HEK293 (cell line): Measurements from ENCODE around the gene PRPF8.
A peak's percentile ranks its signal among the peaks of the same experiment; 100 is the strongest.

Source experiments
- CTCF ChIA-PET: fragments of 350-600 bp; formaldehyde crosslinking; extraction: SDS; loops from one replicate; lab custom pipeline; 2021; ENCODE audit warnings: antibody characterized with exemption; lab: Yijun Ruan, JAX
- POLR2A ChIA-PET: fragments of 300-600 bp; formaldehyde crosslinking; extraction: SDS; loops from one replicate; lab custom pipeline; 2020; ENCODE audit warnings: antibody characterized with exemption, inconsistent platforms; lab: Yijun Ruan, JAX
- H3K27ac ChIP-seq: fragments of 200-500 bp; sonication (Bioruptor generic); 2 replicates; pipeline ENCODE4 v1.5.1; 2014; ENCODE audit warnings: low read depth, low read length, control low read depth, inconsistent platforms; ENCODE audit errors: extremely low read depth
- H3K36me3 ChIP-seq, 2 experiments: fragments of 200-500 bp in 1 of 2; sonication (Bioruptor generic) in 1 of 2; 1 replicate in 1 of 2; 2 replicates in 1 of 2; pipeline ENCODE4 v1.5.1; 2014 to 2017; ENCODE audit warnings: inconsistent platforms in 2 of 2, low read length in 2 of 2; ENCODE audit not compliant: control insufficient read depth in 2 of 2, insufficient read depth in 1 of 2
- H3K4me1 ChIP-seq: fragments of 200-500 bp; sonication (Bioruptor generic); 2 replicates; pipeline ENCODE4 v1.5.1; 2014; ENCODE audit warnings: mild to moderate bottlenecking, low read length, inconsistent platforms; ENCODE audit not compliant: control insufficient read depth, insufficient read depth
- H3K4me3 ChIP-seq: 2 replicates; pipeline ENCODE4 v1.5.1; 2011; ENCODE audit warnings: low read depth, mild to moderate bottlenecking, control low read depth, low read length, moderate library complexity
- H3K9me3 ChIP-seq: fragments of 200-500 bp; sonication (Bioruptor generic); 2 replicates; pipeline ENCODE4 v1.5.1; 2014; ENCODE audit warnings: low read depth, low read length, inconsistent platforms; ENCODE audit not compliant: control insufficient read depth, insufficient read depth
- BCL11A ChIP-seq: fragments of 450-650 bp; formaldehyde crosslinking; IDR thresholded peaks from 2 replicates; pipeline ENCODE4 v1.5.1; 2016; ENCODE audit warnings: low read depth, missing biosample characterization, missing genetic modification characterization
- GLIS1 ChIP-seq: fragments of 450-650 bp; formaldehyde crosslinking; IDR thresholded peaks from 2 replicates; pipeline ENCODE4 v1.5.1; 2016; ENCODE audit warnings: missing biosample characterization, missing genetic modification characterization
- GLIS2 ChIP-seq: fragments of 450-650 bp; formaldehyde crosslinking; IDR thresholded peaks from 2 replicates; pipeline ENCODE4 v1.5.1; 2016; ENCODE audit warnings: missing biosample characterization, missing genetic modification characterization
- PATZ1 ChIP-seq: fragments of 450-650 bp; formaldehyde crosslinking; IDR thresholded peaks from 2 replicates; pipeline ENCODE4 v1.5.1; 2016; ENCODE audit warnings: missing biosample characterization, missing genetic modification characterization
- ZBTB26 ChIP-seq: fragments of 450-650 bp; formaldehyde crosslinking; optimal IDR thresholded peaks from 2 replicates; pipeline ENCODE3; 2016; ENCODE audit warnings: missing biosample characterization, mild to moderate bottlenecking, missing genetic modification characterization
- ZBTB44 ChIP-seq: fragments of 450-650 bp; IDR thresholded peaks from 2 replicates; pipeline ENCODE4 v1.5.1; 2018; ENCODE audit warnings: missing biosample characterization, mild to moderate bottlenecking, missing genetic modification characterization
- ZFP69B ChIP-seq: fragments of 450-650 bp; formaldehyde crosslinking; IDR thresholded peaks from 2 replicates; pipeline ENCODE4 v1.5.1; 2016; ENCODE audit warnings: missing biosample characterization, missing genetic modification characterization
- ZIC2 ChIP-seq: fragments of 450-650 bp; formaldehyde crosslinking; IDR thresholded peaks from 2 replicates; pipeline ENCODE4 v1.5.1; 2016; ENCODE audit warnings: missing biosample characterization, missing genetic modification characterization
- ZNF18 ChIP-seq: fragments of 450-650 bp; formaldehyde crosslinking; IDR thresholded peaks from 2 replicates; pipeline ENCODE4 v1.5.1; 2016; ENCODE audit warnings: missing biosample characterization, missing genetic modification characterization
- ZNF223 ChIP-seq: fragments of 450-650 bp; formaldehyde crosslinking; IDR thresholded peaks from 2 replicates; pipeline ENCODE4 v1.5.1; 2016; ENCODE audit warnings: missing biosample characterization, missing genetic modification characterization
- ZNF335 ChIP-seq: fragments of 450-650 bp; formaldehyde crosslinking; conservative IDR thresholded peaks from 2 replicates; pipeline ENCODE4 v1.5.1; 2016; ENCODE audit warnings: missing biosample characterization, missing genetic modification characterization
- ZNF449 ChIP-seq: fragments of 450-650 bp; formaldehyde crosslinking; IDR thresholded peaks from 2 replicates; pipeline ENCODE4 v1.5.1; 2017; ENCODE audit warnings: missing biosample characterization, mild to moderate bottlenecking, missing genetic modification characterization, moderate library complexity
- ZNF514 ChIP-seq: fragments of 450-650 bp; formaldehyde crosslinking; IDR thresholded peaks from 2 replicates; pipeline ENCODE4 v1.5.1; 2016; ENCODE audit warnings: missing biosample characterization, missing genetic modification characterization
- ZNF544 ChIP-seq: fragments of 450-650 bp; formaldehyde crosslinking; IDR thresholded peaks from 2 replicates; pipeline ENCODE4 v1.5.0; 2017; ENCODE audit warnings: missing biosample characterization, missing genetic modification characterization
- ZNF596 ChIP-seq: fragments of 450-650 bp; IDR thresholded peaks from 2 replicates; pipeline ENCODE4 v1.5.0; 2018; ENCODE audit warnings: missing biosample characterization, mild to moderate bottlenecking, missing genetic modification characterization, moderate library complexity
- ZNF600 ChIP-seq: fragments of 450-650 bp; formaldehyde crosslinking; IDR thresholded peaks from 2 replicates; pipeline ENCODE4 v1.5.1; 2016; ENCODE audit warnings: missing biosample characterization, missing genetic modification characterization
- ZNF645 ChIP-seq: fragments of 450-650 bp; formaldehyde crosslinking; IDR thresholded peaks from 2 replicates; pipeline ENCODE4; 2016; ENCODE audit warnings: missing biosample characterization, missing genetic modification characterization
- ZNF837 ChIP-seq: fragments of 450-650 bp; formaldehyde crosslinking; IDR thresholded peaks from 2 replicates; pipeline ENCODE4 v1.5.1; 2016; ENCODE audit warnings: missing biosample characterization, missing genetic modification characterization
- ZSCAN16 ChIP-seq: fragments of 450-650 bp; formaldehyde crosslinking; IDR thresholded peaks from 2 replicates; pipeline ENCODE4 v1.5.1; 2016; ENCODE audit warnings: missing biosample characterization, missing genetic modification characterization

Gene PRPF8

GRCh38 chr17:1725642-1726511 lies 41.2 kb upstream of the PRPF8 start:
- Histone ChIP-seq H3K4me1 (no peaks in the 10 kb centered on the region), H3K4me3 (no peak overlapping the region), H3K9me3 (no peaks in the 10 kb centered on the region), H3K27ac (no peak overlapping the region), H3K36me3 (peaks cover 0 to 30% of the 10 kb centered on the region in 2 experiments; a peak in 2 of 3 replicates)
- ChIA-PET POLR2A (interaction anchor here (1.3 to 2.4 kb wide), 2 partner anchors 9 to 31 kb away, joined by 4 to 8 read pairs; no protein-coding TSS in a partner anchor), CTCF (interaction anchor here (0.6 to 8.4 kb wide), 5 partner anchors 12 to 113 kb away, joined by 3 to 104 read pairs (median 3); no protein-coding TSS in a partner anchor)
- TF ChIP-seq PATZ1 (tag by site-specific recombination), result no peak
- no peak for TF ChIP-seq ZNF645 (tag by site-specific recombination)
- TF ChIP-seq ZNF596 (tag by site-specific recombination), result no peak
- no peak for TF ChIP-seq ZNF223
- TF ChIP-seq ZNF514, result no peak
- TF ChIP-seq ZNF837 (tag by site-specific recombination), result no peak
- TF ChIP-seq ZNF600 (tag by site-specific recombination), result no peak
- TF ChIP-seq ZSCAN16 (tag by site-specific recombination), result no peak
- no peak for TF ChIP-seq ZNF18 (tag by site-specific recombination)

- Histone ChIP-seq H3K4me1 (no peaks in the 10 kb centered on the region), H3K36me3 (peaks cover 0 to 30% of the 10 kb centered on the region in 2 experiments; a peak in 2 of 3 replicates), H3K4me3 (peak overlapping the region; percentile 47), H3K27ac (peak overlapping the region; percentile 27; the same call in 1 of the 2 replicates), H3K9me3 (no peaks in the 10 kb centered on the region)
- ChIA-PET POLR2A (interaction anchor here (1.2 to 2.4 kb wide), 4 partner anchors 8 to 107 kb away, joined by 3 to 8 read pairs (median 8); no protein-coding TSS in a partner anchor), CTCF (interaction anchor here (0.6 to 8.4 kb wide), 7 partner anchors 12 to 658 kb away, joined by 3 to 104 read pairs (median 4); no protein-coding TSS in a partner anchor)
- peak; percentile 24 for TF ChIP-seq ZNF335 (tag by site-specific recombination)
- TF ChIP-seq BCL11A, result no peak
- peak; percentile 35 for TF ChIP-seq ZBTB26
- peak; percentile 82 for TF ChIP-seq GLIS2
- no peak for TF ChIP-seq ZNF544 (tag by site-specific recombination)
- TF ChIP-seq ZBTB44 (tag by site-specific recombination), result 0 out of 2 replicates have a peak, but pooled peaks have one; percentile 2
- TF ChIP-seq ZFP69B (tag by site-specific recombination), result no peak
- no peak for TF ChIP-seq ZNF449
- TF ChIP-seq GLIS1 (tag by site-specific recombination), result peak; percentile 82
- TF ChIP-seq ZIC2, result peak; percentile 87
These were observed 40.4 kb upstream of the PRPF8 start for GRCh38 chr17:1724869-1725641.
